Muscle layer of duodenum (tissue), 2 donors: Measurements from ENCODE around the gene USP47.

Experiments used
- H3K27ac ChIP-seq: one replicate; pipeline ENCODE4 v1.7.0; 2013; ENCODE audit warnings: mild to moderate bottlenecking, low read length
- H3K27me3 ChIP-seq: one replicate; pipeline ENCODE4 v1.7.0; 2013; ENCODE audit warnings: low read depth, mild to moderate bottlenecking, control low read depth, low read length
- H3K36me3 ChIP-seq, 2 donors: one replicate each; pipeline ENCODE4 v1.7.0; 2013; ENCODE audit warnings: low read length in 2 of 2, control low read depth in 1 of 2, mild to moderate bottlenecking in 1 of 2; ENCODE audit not compliant: insufficient read depth in 2 of 2, control insufficient read depth in 1 of 2
- H3K4me1 ChIP-seq, 2 donors: one replicate each; pipeline ENCODE4 v1.7.0; 2013; ENCODE audit warnings: low read length in 2 of 2, mild to moderate bottlenecking in 2 of 2, control low read depth in 1 of 2, moderate library complexity in 1 of 2; ENCODE audit not compliant: insufficient read depth in 2 of 2, control insufficient read depth in 1 of 2
- H3K4me3 ChIP-seq, 2 donors: one replicate each; pipeline ENCODE4 v1.7.0; 2013; ENCODE audit warnings: low read length in 2 of 2, low read depth in 1 of 2, mild to moderate bottlenecking in 1 of 2
- H3K9me3 ChIP-seq, 2 donors: one replicate each; pipeline ENCODE4 v1.7.0; 2013; ENCODE audit warnings: low read length in 2 of 2, control low read depth in 1 of 2, mild to moderate bottlenecking in 1 of 2; ENCODE audit not compliant: control insufficient read depth in 1 of 2
- donor health status: healthy.

USP47 gene

DNA sequence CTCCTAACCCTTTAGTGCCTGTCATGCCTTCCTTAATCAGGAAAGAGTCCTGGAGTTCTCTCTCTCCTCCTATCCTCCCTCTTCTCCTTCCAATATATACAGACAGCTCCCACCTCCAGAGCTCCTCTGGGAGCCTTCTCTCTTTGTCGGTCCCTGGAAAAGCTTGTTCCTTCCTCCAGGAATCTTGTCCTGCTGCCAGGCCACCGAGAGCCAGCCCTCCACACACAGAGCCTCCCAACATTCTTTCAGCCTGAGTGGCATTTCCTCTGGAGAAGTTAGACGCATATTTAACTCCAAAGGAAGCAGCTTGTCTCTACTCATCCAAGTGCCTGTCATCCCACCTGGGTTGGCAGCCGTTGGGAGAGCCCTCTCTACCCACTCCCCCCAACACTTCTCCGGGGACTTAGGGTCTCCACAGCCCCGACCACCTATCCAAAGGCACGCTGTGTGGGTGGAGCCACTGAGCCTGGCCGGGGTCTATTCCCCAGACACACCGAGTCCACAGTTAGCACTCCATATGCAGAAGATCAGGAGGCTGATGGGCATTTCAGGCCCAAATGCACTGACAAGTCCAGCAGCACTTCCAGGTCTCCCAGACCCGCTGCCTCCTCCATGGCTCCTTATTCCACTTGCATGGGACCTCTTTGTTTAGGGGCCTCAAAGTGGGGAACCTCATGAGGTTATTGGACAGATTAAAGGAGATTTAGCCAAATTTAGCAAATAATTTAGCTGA lies 135.6 kb downstream of the USP47 start:
- Histone ChIP-seq H3K27me3 (no peaks in the 10 kb centered on the region), H3K27ac (peak overlapping the region; percentile 62), H3K36me3 (no peaks in the 10 kb centered on the region), H3K4me1 (peaks cover 21 to 69% of the 10 kb centered on the region in 2 donors), H3K4me3 (peak overlapping the region in 1 of 2 donors; percentile 22), H3K9me3 (no peaks in the 10 kb centered on the region)

DNA sequence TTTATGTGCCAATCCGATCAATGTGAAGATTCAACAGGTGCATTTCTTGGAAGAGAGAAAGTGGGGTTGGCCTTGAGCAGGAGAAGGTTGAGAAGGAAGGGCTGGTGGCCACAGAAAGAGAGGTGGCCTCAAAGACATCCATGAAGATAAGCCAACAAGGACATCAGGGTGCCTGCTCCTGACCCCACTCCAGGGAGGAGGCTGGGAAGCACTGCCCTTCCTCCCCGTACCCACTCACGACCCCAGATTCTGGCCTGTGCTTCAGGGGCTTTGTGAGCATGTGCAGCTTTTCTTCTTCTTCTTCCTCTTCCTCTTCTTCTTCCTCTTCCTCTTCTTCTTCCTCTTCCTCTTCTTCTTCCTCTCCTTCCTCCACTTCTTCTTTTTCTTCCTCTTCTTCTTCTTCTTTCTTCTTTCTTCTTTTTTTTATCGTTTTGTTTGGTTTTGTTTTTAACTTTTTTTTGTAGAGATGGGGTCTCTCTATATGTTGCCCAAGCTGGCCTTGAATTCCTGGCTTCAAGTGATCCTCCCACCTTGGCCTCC lies 136.4 kb downstream of the USP47 start:
- Histone ChIP-seq H3K9me3 (no peaks in the 10 kb centered on the region), H3K27ac (no peak overlapping the region), H3K4me3 (no peak overlapping the region), H3K27me3 (no peaks in the 10 kb centered on the region), H3K4me1 (peaks cover 18 to 61% of the 10 kb centered on the region in 2 donors), H3K36me3 (no peaks in the 10 kb centered on the region)

DNA sequence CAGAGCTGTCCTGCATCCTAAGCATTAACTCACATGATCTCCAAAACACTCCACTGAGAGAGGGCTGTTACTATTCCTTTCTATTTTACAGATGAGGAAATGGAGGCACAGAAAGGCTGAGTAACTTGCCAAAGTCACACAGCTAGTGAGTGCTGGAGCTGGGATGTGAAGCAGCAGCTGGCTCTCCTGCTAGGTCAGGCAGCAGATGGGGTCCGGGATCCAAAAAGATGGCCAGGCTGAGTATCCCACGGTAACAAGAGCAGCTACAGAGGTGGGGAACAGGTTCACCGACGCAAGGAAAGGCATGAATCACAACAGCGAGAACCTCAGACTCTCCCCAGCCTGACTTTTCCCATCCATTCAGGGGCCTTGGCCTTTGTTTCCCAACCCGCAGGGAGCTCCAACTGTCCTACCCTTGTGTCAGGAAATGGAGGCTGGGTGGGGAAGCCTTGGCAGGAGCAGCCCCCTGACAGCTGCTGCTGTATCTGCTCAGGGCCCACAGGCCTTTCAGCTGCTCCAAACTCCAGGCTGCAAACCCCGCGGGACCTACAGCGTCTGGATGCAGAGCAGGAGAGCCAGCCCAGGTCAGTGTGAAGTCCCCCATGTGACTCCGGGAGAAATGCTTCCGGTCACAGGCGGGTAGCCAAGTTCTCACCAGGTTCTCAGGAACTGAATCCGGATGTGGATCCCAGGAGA lies 137.2 kb downstream of the USP47 start:
- Histone ChIP-seq H3K27me3 (no peaks in the 10 kb centered on the region), H3K4me1 (peaks cover 16 to 54% of the 10 kb centered on the region in 2 donors), H3K27ac (peak overlapping the region; percentile 32), H3K9me3 (no peaks in the 10 kb centered on the region), H3K36me3 (no peaks in the 10 kb centered on the region), H3K4me3 (no peak overlapping the region)

DNA sequence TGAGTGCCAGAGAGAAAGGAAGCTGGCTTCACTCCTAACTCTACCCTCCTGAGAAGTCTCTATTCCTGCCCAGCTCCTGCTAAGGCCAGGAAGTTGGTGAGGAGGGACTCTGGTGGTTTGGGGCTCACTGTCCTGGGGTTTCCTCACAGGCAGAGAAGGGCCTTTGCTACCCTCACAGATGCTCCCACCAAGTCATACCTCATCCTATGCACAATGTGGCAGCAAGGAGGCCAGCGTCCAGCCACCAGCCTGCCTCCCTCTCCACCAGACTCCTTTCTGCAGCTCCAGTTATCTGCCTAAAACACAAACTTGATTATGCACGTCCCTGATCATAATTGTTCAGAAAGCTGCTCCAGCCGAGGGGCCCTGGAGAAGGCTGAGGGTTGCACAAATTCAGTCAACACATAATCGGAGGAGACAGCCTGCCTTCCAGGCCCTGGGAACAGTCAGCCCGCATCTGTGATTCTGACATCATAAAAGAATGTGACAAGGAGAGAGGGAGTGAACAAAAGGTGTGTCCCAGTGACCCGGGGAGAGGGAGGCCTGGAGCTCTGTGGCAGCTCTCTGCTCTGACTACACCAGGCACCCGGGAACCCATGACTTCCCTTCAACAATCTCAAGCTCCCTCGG lies 137.8 kb downstream of the USP47 start:
- Histone ChIP-seq H3K9me3 (no peaks in the 10 kb centered on the region), H3K4me1 (peaks cover 16 to 49% of the 10 kb centered on the region in 2 donors), H3K27ac (peak overlapping the region; percentile 19)

DNA sequence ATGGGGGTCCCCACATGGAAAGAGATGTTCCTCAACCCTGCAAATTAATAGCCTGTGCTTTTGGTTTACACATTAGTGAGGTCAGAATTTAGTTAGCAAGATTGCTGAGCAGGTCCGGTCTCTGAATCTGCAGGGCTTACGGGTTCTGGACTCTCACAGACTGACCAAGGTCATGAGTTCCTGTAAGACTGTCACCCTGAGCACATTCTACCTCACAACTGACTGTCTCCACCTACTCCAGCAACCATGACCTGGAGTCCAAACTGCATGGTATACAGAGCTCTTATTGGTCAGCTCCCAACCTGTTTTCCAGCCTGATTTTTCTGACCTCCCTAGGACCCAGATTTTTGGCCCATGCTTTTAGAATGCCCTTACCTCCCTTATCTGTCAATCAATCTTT lies 138.4 kb downstream of the USP47 start:
- Histone ChIP-seq H3K27ac (peak overlapping the region; percentile 10), H3K9me3 (no peaks in the 10 kb centered on the region), H3K4me1 (peaks cover 16 to 45% of the 10 kb centered on the region in 2 donors), H3K4me3 (no peak overlapping the region), H3K36me3 (no peaks in the 10 kb centered on the region), H3K27me3 (no peaks in the 10 kb centered on the region)

More for the DNA sequence above, 137.8 kb downstream of the USP47 start:
- Histone ChIP-seq H3K27me3 (no peaks in the 10 kb centered on the region), H3K4me3 (no peak overlapping the region), H3K36me3 (no peaks in the 10 kb centered on the region)

DNA sequence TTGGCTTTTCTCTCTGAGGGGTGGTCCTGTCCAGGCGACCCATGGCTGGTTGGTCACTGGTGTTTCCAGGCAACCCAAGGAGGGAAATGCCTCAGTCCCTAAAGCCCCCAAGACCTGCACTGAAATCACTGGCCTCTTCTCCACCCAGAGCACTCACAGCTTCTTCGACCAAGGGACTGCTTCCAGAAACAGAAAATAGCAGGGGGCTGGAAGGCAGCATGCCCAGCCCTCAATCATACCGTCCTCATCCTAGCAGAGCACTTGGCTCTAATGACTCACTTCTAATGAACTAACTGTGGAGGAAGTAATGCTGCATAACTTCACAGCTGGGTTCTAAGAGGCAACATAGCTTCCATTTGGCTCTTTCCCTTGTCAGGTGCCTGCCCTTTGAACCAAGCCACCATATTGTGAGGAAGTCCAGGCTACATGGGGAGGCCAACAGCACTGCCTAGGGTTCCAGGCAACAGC lies 139.1 kb downstream of the USP47 start:
- Histone ChIP-seq H3K4me3 (no peak overlapping the region), H3K9me3 (no peaks in the 10 kb centered on the region), H3K4me1 (peaks cover 16 to 43% of the 10 kb centered on the region in 2 donors), H3K36me3 (no peaks in the 10 kb centered on the region), H3K27ac (no peak overlapping the region), H3K27me3 (no peaks in the 10 kb centered on the region)

DNA sequence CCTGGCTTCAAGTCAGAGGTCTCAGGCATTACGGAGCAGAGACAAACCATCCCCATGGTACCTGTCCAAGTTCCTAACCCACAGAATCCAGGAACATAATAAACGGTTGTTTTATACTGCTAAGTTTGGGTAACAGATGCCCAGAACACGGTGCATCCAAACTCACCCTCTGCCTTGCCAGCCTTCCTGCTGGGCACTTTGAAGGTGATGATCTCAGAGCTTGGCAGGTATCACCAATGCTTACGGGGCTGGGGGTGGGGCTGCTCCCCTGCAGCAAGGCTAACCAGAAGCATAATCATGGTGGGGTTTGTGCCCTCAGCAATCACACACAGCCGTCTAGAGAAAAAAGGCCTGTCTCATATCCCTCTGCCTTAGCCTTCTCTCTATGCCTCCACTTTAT lies 139.6 kb downstream of the USP47 start:
- Histone ChIP-seq H3K4me1 (peaks cover 13 to 39% of the 10 kb centered on the region in 2 donors), H3K36me3 (no peaks in the 10 kb centered on the region), H3K27ac (no peak overlapping the region), H3K9me3 (no peaks in the 10 kb centered on the region), H3K27me3 (no peaks in the 10 kb centered on the region), H3K4me3 (no peak overlapping the region)

DNA sequence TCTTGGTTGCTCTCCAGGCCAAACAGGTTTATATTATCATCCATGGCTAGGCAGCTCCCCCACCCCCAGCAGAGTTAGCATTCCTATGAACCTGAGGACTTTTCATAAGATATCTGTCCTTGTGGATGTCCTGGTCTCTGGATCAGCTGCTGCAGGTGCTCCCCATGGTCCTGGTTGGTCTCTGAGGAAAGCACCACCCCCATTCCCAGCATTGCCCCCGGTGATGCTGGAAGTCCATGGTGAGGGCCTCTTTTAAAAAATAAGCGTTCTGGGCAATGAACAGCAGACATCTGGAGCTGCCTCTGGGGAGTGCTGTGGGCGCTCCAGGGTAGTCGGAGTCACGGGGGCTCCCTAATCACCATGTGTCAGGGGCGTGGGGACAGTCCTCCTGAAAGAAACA lies 140.1 kb downstream of the USP47 start:
- no peaks in the 10 kb centered on the region for H3K9me3 ChIP-seq
- peaks cover 9 to 34% of the 10 kb centered on the region in 2 donors for H3K4me1 ChIP-seq
- H3K4me3 ChIP-seq = no peak overlapping the region
- no peak overlapping the region for H3K27ac ChIP-seq
- no peaks in the 10 kb centered on the region for H3K36me3 ChIP-seq
- no peaks in the 10 kb centered on the region for H3K27me3 ChIP-seq

DNA sequence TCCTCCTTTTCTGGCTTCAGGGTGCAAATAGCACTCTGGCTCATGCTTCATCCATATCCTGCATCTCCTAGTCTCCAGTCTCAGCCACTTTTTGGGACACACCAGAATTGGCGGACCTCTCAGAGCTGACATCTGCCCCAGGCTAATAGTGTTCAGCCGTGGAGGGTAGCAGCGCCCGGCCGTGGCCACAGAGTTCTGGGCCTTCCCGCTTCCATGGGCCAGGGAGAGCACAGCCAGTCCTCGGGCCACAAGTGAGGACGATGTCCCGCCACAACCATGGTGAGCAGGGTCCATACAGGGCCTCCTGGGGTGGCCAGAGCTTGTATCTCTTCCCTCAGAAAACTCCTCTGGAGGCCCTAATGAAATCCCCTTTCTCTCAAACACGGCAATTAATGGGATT lies 140.7 kb downstream of the USP47 start:
- no peak overlapping the region for H3K27ac ChIP-seq

DNA sequence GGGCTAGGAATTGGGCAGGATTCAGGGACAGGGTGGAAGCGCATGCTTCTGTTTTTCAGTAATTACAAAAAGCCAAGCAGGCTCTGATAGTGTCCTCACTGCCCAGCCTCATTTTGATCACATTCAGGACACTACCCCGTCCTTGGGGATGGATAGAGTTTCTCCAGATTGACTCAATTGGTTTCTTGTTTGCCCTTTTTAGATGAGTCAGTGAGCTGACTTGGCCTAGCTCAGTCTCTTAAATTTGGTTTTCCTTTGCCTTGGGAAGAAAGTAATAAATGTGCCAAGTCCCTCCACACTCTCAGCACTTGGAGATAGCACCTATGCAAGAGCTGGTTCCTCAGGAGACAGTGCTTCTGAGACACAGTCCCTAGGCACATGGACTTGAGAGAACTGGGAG lies 141.2 kb downstream of the USP47 start:
- Histone ChIP-seq H3K36me3 (no peaks in the 10 kb centered on the region), H3K9me3 (no peaks in the 10 kb centered on the region), H3K4me3 (no peak overlapping the region), H3K27me3 (no peaks in the 10 kb centered on the region), H3K4me1 (peaks cover 0 to 31% of the 10 kb centered on the region in 2 donors), H3K27ac (no peak overlapping the region)

More for the DNA sequence above, 140.7 kb downstream of the USP47 start:
- H3K4me3 ChIP-seq = no peak overlapping the region
- peaks cover 4 to 30% of the 10 kb centered on the region in 2 donors for H3K4me1 ChIP-seq
- no peaks in the 10 kb centered on the region for H3K9me3 ChIP-seq
- H3K36me3 ChIP-seq = no peaks in the 10 kb centered on the region
- no peaks in the 10 kb centered on the region for H3K27me3 ChIP-seq

DNA sequence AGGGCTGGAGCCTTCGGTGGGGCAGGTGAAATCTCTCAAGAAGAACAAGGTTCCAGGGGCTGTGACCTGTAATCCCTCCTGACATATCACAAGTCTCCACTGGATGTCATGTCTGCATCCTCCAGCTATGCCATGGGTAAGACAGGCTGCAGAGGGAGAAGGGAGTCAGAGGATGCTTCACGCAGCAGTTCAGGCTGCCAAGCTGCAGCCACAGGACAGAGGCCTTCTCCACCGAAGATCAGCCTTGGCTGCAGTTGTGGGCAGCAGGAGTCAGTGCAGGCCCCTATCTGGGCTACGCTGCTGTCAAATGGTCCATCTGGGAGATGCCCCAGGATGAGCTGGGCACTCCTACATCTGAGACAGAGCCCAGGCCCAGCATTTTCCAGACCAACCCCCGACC lies 141.7 kb downstream of the USP47 start:
- Histone ChIP-seq H3K9me3 (no peaks in the 10 kb centered on the region), H3K27me3 (no peaks in the 10 kb centered on the region), H3K4me3 (no peak overlapping the region), H3K4me1 (peaks cover 0 to 34% of the 10 kb centered on the region in 2 donors), H3K27ac (no peak overlapping the region), H3K36me3 (no peaks in the 10 kb centered on the region)
